OCI-LY7 (cell line): ENCODE results near the gene GPR15. TPM values are rescaled to one million over a fixed set of nuclear protein-coding genes. Genes with fewer than 3 reads are reported as not detected.

ENCODE experiments used
- BruUV-seq: library from RNA; stranded (reverse); fragments of 400-500 nt; replicated peaks from 2 replicates; lab custom pipeline; 2021; lab: Mats Ljungman, UMichigan
- CTCF ChIA-PET: fragments of 300-600 bp; sonication (Branson Sonifier 250); formaldehyde crosslinking; loops from one replicate; lab custom pipeline; 2022; ENCODE audit warnings: antibody characterized with exemption; ENCODE audit not compliant: unreplicated experiment; lab: Charles Lee
- POLR2A ChIA-PET: fragments of 300-600 bp; sonication (Branson Sonifier 250); formaldehyde crosslinking; loops from one replicate; lab custom pipeline; 2022; ENCODE audit warnings: antibody characterized with exemption; lab: Charles Lee
- DNase-seq: peaks from one replicate; pipeline ENCODE4 v3.0.0-alpha.2; 2015; ENCODE audit warnings: low spot score
- H2AFZ ChIP-seq: fragments of 200-600 bp; sonication (generic), shearing (Covaris generic); 2 replicates; pipeline ENCODE4 v1.6.1; 2014; ENCODE audit warnings: mild to moderate bottlenecking, antibody characterized with exemption, low read length, moderate library complexity
- H3K27ac ChIP-seq: fragments of 200-600 bp; sonication (generic); 2 replicates; pipeline ENCODE4 v1.5.1; 2014; ENCODE audit warnings: mixed run types, low read depth, mild to moderate bottlenecking, moderate library complexity, low read length, inconsistent platforms; ENCODE audit not compliant: poor library complexity, severe bottlenecking
- H3K36me3 ChIP-seq: fragments of 200-600 bp; sonication (generic); 2 replicates; pipeline ENCODE4 v1.6.1; 2014; ENCODE audit warnings: mild to moderate bottlenecking, antibody characterized with exemption, low read length, moderate library complexity, mixed read lengths; ENCODE audit not compliant: insufficient read depth
- H3K4me1 ChIP-seq: fragments of 200-600 bp; sonication (generic); 2 replicates; pipeline ENCODE4 v1.5.1; 2014; ENCODE audit warnings: mild to moderate bottlenecking, low read length; ENCODE audit not compliant: insufficient read depth, poor library complexity, severe bottlenecking
- H3K4me2 ChIP-seq: fragments of 200-600 bp; sonication (generic); 2 replicates; pipeline ENCODE4 v1.6.1; 2014; ENCODE audit warnings: mild to moderate bottlenecking, low read length
- H3K4me3 ChIP-seq: fragments of 200-600 bp; sonication (generic); 2 replicates; pipeline ENCODE4 v1.5.1; 2014; ENCODE audit warnings: mild to moderate bottlenecking, low read depth, low read length; ENCODE audit not compliant: poor library complexity, severe bottlenecking
- H3K79me2 ChIP-seq: fragments of 200-600 bp; sonication (generic); 2 replicates; pipeline ENCODE4 v1.6.1; 2016; ENCODE audit warnings: low read depth, mild to moderate bottlenecking, low read length, moderate library complexity, mixed read lengths; ENCODE audit not compliant: insufficient read depth
- H3K9me2 ChIP-seq: fragments of 200-600 bp; sonication (generic); 2 replicates; pipeline ENCODE4 v1.6.1; 2016; ENCODE audit warnings: mild to moderate bottlenecking, low read length, mixed read lengths; ENCODE audit not compliant: insufficient read depth
- H3K9me3 ChIP-seq: fragments of 200-600 bp; sonication (generic); 2 replicates; pipeline ENCODE4 v1.6.1; 2014; ENCODE audit warnings: mild to moderate bottlenecking, mixed run types, low read length, mixed read lengths
- H4K20me1 ChIP-seq: fragments of 200-600 bp; sonication (generic); 2 replicates; pipeline ENCODE4 v1.6.1; 2014; ENCODE audit warnings: mild to moderate bottlenecking, antibody characterized with exemption, low read length, moderate library complexity, mixed read lengths; ENCODE audit not compliant: insufficient read depth
- EZH2phosphoT487 ChIP-seq: fragments of 200-600 bp; sonication (generic); IDR thresholded peaks from 2 replicates; pipeline ENCODE4 v1.6.1; 2018; ENCODE audit warnings: low read depth, borderline replicate concordance, mild to moderate bottlenecking, mixed run types, antibody characterized with exemption, low read length, moderate library complexity, mixed read lengths
- intact Hi-C: fragments of 100-400 bp; cut with micrococcal nuclease; formaldehyde crosslinking; loops from one replicate; pipeline ENCODE4 v1.10.0; 2022; ENCODE audit not compliant: unreplicated experiment
- total RNA-seq, 2 experiments: library from RNA; depleted of rRNA in 1 of 2; stranded (reverse); fragments of >200 nt in 1 of 2; shearing (Covaris generic) in 1 of 2; gene quantifications; 2 replicates each; pipeline ENCODE4 v1.2.3, GENCODE V29; 2014 to 2022
- TF ChIP-seq, protein P1 (sequence below): fragments of 200-600 bp; sonication (generic); conservative IDR thresholded peaks from 2 replicates; pipeline ENCODE4 v1.5.1; 2014; ENCODE audit warnings: mild to moderate bottlenecking, antibody characterized with exemption, low read length, moderate library complexity, mixed read lengths

Gene GPR15
- total RNA-seq, 2 experiments from 2014 or later = 29.8 to 32.0 TPM

DNA sequence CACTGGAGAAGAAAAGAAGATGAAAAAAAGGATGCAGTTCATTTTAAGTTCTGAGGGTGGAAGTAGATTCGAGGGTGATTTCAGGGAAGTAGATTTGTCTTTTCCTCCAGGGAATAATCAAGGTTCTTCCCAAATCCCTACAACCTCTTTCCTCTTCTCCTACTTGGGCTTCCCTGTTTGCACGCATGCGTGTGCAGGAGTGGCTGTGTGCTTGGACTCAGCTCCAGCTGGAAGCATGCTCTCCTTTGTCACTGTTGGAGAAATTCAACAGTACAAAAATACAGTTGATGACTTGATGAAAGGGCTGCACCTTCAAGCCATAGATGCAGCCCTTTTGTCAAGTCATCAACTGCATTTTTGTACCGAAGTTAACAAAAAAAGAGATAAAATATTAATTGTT lies 30.5 kb upstream of the GPR15 start:
- intact Hi-C loops = loop anchor here (10.0 kb wide), 1 partner anchor 1164 kb away; no protein-coding TSS in a partner anchor
- DNase-seq = no peak
- Histone ChIP-seq H3K9me2 (no peaks in the 10 kb centered on the region), H3K4me2 (no peak overlapping the region), H3K9me3 (no peaks in the 10 kb centered on the region), H4K20me1 (no peaks in the 10 kb centered on the region), H3K4me1 (no peaks in the 10 kb centered on the region), H3K4me3 (no peak overlapping the region), H3K36me3 (no peaks in the 10 kb centered on the region), H2AFZ (no peak overlapping the region), H3K27ac (no peak overlapping the region), H3K79me2 (no peaks in the 10 kb centered on the region)
- ChIA-PET POLR2A (interaction anchor here (0.7 to 1.2 kb wide), 2 partner anchors 72 to 126 kb away, joined by 3 read pairs; no protein-coding TSS in a partner anchor), CTCF (no interaction called here)
- BruUV-seq = no TSS peak
- TF ChIP-seq EZH2phosphoT487 = no peak
- TF ChIP-seq, protein P1, sequence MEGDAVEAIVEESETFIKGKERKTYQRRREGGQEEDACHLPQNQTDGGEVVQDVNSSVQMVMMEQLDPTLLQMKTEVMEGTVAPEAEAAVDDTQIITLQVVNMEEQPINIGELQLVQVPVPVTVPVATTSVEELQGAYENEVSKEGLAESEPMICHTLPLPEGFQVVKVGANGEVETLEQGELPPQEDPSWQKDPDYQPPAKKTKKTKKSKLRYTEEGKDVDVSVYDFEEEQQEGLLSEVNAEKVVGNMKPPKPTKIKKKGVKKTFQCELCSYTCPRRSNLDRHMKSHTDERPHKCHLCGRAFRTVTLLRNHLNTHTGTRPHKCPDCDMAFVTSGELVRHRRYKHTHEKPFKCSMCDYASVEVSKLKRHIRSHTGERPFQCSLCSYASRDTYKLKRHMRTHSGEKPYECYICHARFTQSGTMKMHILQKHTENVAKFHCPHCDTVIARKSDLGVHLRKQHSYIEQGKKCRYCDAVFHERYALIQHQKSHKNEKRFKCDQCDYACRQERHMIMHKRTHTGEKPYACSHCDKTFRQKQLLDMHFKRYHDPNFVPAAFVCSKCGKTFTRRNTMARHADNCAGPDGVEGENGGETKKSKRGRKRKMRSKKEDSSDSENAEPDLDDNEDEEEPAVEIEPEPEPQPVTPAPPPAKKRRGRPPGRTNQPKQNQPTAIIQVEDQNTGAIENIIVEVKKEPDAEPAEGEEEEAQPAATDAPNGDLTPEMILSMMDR = no peak

DNA sequence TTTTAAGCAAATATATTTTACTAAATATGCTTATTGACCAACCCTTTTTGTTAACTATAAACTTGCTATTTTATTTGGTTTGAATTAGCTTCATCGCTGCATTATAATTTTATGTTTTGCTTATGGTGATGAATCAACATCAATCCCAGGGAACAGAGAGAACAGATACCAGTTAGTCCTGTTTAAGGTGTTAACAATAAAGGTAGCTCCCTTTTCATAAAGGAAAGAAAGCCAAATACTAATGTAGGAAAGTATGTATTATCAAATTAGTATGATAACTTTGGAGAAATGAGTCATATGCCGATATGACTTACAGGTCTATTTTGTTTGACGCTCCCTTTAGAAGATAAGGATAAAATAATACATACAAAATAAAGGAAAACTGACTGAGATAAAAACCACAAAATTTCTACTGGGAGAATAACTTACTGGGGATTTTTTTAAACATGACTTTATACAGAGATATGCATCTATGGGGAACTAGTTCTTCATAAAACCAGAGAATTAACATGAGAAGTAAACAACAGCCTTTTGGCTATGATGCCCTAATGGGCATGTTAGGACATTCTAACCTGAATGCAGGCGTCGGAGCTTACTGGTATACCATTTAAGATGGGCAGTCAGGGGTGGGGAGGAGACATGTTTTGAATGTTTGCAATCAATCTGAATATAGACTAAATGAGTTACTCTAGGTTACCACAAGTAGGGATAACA lies 29.8 kb upstream of the GPR15 start:
- H3K36me3 ChIP-seq = no peaks in the 10 kb centered on the region
- intact Hi-C loops = loop anchor here (10.0 kb wide), 1 partner anchor 1163 kb away; no protein-coding TSS in a partner anchor
- BruUV-seq = no TSS peak
- H2AFZ ChIP-seq = no peak overlapping the region
- H3K4me1 ChIP-seq = no peaks in the 10 kb centered on the region
- H4K20me1 ChIP-seq = no peaks in the 10 kb centered on the region
- H3K4me3 ChIP-seq = no peak overlapping the region
- ChIA-PET CTCF (no interaction called here), POLR2A (interaction anchor here (0.7 to 1.2 kb wide), 2 partner anchors 71 to 126 kb away, joined by 3 read pairs; no protein-coding TSS in a partner anchor)
- no peak for TF ChIP-seq EZH2phosphoT487
- TF ChIP-seq, protein P1 = no peak
- H3K4me2 ChIP-seq = no peak overlapping the region
- no peaks in the 10 kb centered on the region for H3K9me2 ChIP-seq
- no peak for DNase-seq
- H3K79me2 ChIP-seq = no peaks in the 10 kb centered on the region
- H3K27ac ChIP-seq = no peak overlapping the region
- H3K9me3 ChIP-seq = no peaks in the 10 kb centered on the region

DNA sequence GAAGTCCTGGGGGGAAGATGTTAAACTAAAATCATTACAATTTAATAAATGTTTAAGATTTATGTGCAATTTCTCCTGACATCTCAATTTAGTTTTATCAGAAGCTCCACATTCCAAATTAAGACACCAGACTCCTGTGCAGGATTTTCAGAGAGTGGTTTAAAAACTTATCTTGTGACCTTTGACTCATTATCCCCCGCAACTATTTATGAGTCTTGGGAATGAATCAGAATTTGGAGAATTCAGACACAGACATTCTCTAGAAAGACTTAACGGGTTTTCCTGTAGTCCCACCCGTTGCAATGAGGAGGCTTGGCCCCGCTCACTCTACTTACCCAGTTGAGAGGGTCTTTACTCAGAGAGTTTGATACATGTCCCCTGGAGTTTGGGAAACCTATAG lies 27.2 kb upstream of the GPR15 start:
- no peaks in the 10 kb centered on the region for H4K20me1 ChIP-seq
- no peak overlapping the region for H2AFZ ChIP-seq
- H3K4me3 ChIP-seq = no peak overlapping the region
- intact Hi-C loops = loop anchor here (10.0 kb wide), 1 partner anchor 1160 kb away; no protein-coding TSS in a partner anchor
- H3K4me2 ChIP-seq = no peak overlapping the region
- no TSS peak for BruUV-seq
- no peaks in the 10 kb centered on the region for H3K36me3 ChIP-seq
- no peaks in the 10 kb centered on the region for H3K9me3 ChIP-seq
- no peak overlapping the region for H3K27ac ChIP-seq
- TF ChIP-seq EZH2phosphoT487 = no peak
- TF ChIP-seq, protein P1 = no peak
- no peaks in the 10 kb centered on the region for H3K79me2 ChIP-seq
- no peak for DNase-seq
- no peaks in the 10 kb centered on the region for H3K4me1 ChIP-seq
- ChIA-PET POLR2A (interaction anchor here (0.6 to 0.9 kb wide), 3 partner anchors 18 to 66 kb away, joined by 3 read pairs; no protein-coding TSS in a partner anchor), CTCF (no interaction called here)
- no peaks in the 10 kb centered on the region for H3K9me2 ChIP-seq
